OCI-LY1 (cell line): Measurements from ENCODE around the gene PRG3.

Experiments used
- CTCF ChIP-seq: fragments of 200-600 bp; sonication (generic), shearing (Covaris generic); IDR thresholded peaks from 2 replicates; pipeline ENCODE4 v1.5.1; 2017; ENCODE audit warnings: mild to moderate bottlenecking, antibody characterized with exemption, low read length, moderate library complexity, mixed read lengths
- EZH2 ChIP-seq: fragments of 200-600 bp; sonication (generic), shearing (Covaris generic); IDR thresholded peaks from 2 replicates; pipeline ENCODE4 v1.8.0; 2017; ENCODE audit warnings: borderline replicate concordance, mixed run types, mild to moderate bottlenecking, antibody characterized with exemption, low read length, moderate library complexity, mixed read lengths

- TF ChIP-seq EZH2 (no peak), CTCF (no peak)
Observed at GRCh38 chr11:57370251-57370650, 10.7 kb downstream of the PRG3 start.
